Fibroblast of lung (primary cell): ENCODE measurements around the gene FAM120AOS. TPM values are rescaled to one million over a fixed set of nuclear protein-coding genes. Genes with fewer than 3 reads are reported as not detected.

Experiments
- DNase-seq, 2 donors: peaks; one replicate each; pipeline versions ENCODE4 v3.0.0 to v3.0.0-alpha.2; 2010; ENCODE audit warnings: low read depth in 2 of 2
- H2AFZ ChIP-seq: 2 replicates; pipeline ENCODE4 v1.5.1; 2012; ENCODE audit warnings: low read length, control low read depth, inconsistent platforms
- H3K27ac ChIP-seq: 2 replicates; pipeline ENCODE4 v1.5.1; 2011; ENCODE audit warnings: low read length, control low read depth; ENCODE audit not compliant: insufficient read depth
- H3K27me3 ChIP-seq: 2 replicates; pipeline ENCODE4 v1.5.1; 2011; ENCODE audit warnings: mild to moderate bottlenecking, low read length; ENCODE audit not compliant: control insufficient read depth, insufficient read depth
- H3K36me3 ChIP-seq: 2 replicates; pipeline ENCODE4 v1.5.1; 2011; ENCODE audit warnings: low read length; ENCODE audit not compliant: control insufficient read depth, insufficient read depth
- H3K4me1 ChIP-seq: 2 replicates; pipeline ENCODE4 v1.5.1; 2011; ENCODE audit warnings: low read length; ENCODE audit not compliant: control insufficient read depth, insufficient read depth; ENCODE audit errors: extremely low read depth
- H3K4me2 ChIP-seq: 2 replicates; pipeline ENCODE4 v1.5.1; 2011; ENCODE audit warnings: low read length, control low read depth; ENCODE audit not compliant: insufficient read depth; ENCODE audit errors: extremely low read depth
- H3K4me3 ChIP-seq, 4 experiments: fragments of 200-600 bp in 1 of 4; sonication (generic) in 1 of 4; replicated peaks in 1 of 4; 2 replicates each; pipeline ENCODE4 v1.5.1; 2011 to 2016; ENCODE audit warnings: low read length in 4 of 4, low read depth in 3 of 4, mild to moderate bottlenecking in 3 of 4, control low read depth in 2 of 4, inconsistent platforms in 1 of 4, mixed read lengths in 1 of 4; ENCODE audit not compliant: insufficient read depth in 1 of 4; ENCODE audit errors: control extremely low read depth in 1 of 4
- H3K79me2 ChIP-seq: 2 replicates; pipeline ENCODE4 v1.5.1; 2012; ENCODE audit warnings: mild to moderate bottlenecking, low read length, inconsistent platforms; ENCODE audit not compliant: control insufficient read depth, insufficient read depth
- H3K9ac ChIP-seq: 2 replicates; pipeline ENCODE4 v1.5.1; 2011; ENCODE audit warnings: mild to moderate bottlenecking, low read length, control low read depth; ENCODE audit not compliant: insufficient read depth
- H3K9me3 ChIP-seq: 2 replicates; pipeline ENCODE4 v1.5.1; 2012; ENCODE audit warnings: low read depth, low read length; ENCODE audit not compliant: control insufficient read depth, insufficient read depth
- H4K20me1 ChIP-seq: 2 replicates; pipeline ENCODE4 v1.5.1; 2011; ENCODE audit warnings: low read length; ENCODE audit not compliant: control insufficient read depth, insufficient read depth; ENCODE audit errors: extremely low read depth
- CTCF ChIP-seq, 2 donors: IDR thresholded peaks in 1 of 2; conservative IDR thresholded peaks in 1 of 2; 1 replicate in 1 of 2; 2 replicates in 1 of 2; pipeline ENCODE4 v1.5.1; 2011 to 2012; ENCODE audit warnings: low read length in 2 of 2, control low read depth in 1 of 2, inconsistent platforms in 1 of 2, low read depth in 1 of 2, mild to moderate bottlenecking in 1 of 2
- EZH2 ChIP-seq: IDR thresholded peaks from 2 replicates; pipeline ENCODE4 v1.5.1; 2012; ENCODE audit warnings: low read length, control low read depth, mild to moderate bottlenecking; ENCODE audit errors: missing control alignments
- polyA plus RNA-seq, 2 donors: library from polyadenylated mRNA; depleted of rRNA in 1 of 2; stranded (reverse) in 1 of 2; unstranded in 1 of 2; fragments of >200 nt; gene quantifications; 2 replicates each; pipeline ENCODE4 v1.2.1, GENCODE V29; 2011 to 2012; ENCODE audit warnings: missing spikeins in 1 of 2
- total RNA-seq: library from RNA; depleted of rRNA; stranded (reverse); fragments of >200 nt; gene quantifications from 2 replicates; pipeline ENCODE4 v1.2.1, GENCODE V29; 2014

Gene FAM120AOS
- total and polyA plus RNA-seq, 2 donors (not counting 1 experiment from before 2014, with no cell fraction given), result 38.8 to 44.1 TPM

- Histone ChIP-seq H3K9ac (no peak overlapping the region), H3K9me3 (no peaks in the 10 kb centered on the region), H3K4me2 (no peak overlapping the region), H3K27me3 (no peaks in the 10 kb centered on the region), H4K20me1 (no peaks in the 10 kb centered on the region), H3K79me2 (peaks cover 96% of the 10 kb centered on the region), H3K4me1 (peaks cover 5% of the 10 kb centered on the region), H3K27ac (no peak overlapping the region), H3K36me3 (no peaks in the 10 kb centered on the region), H3K4me3 (no peak overlapping the region), H2AFZ (no peak overlapping the region)
- no peak for DNase-seq
- no peak for TF ChIP-seq EZH2
- TF ChIP-seq CTCF (conservative IDR thresholded peaks at IDR 0.05 in 1 of 2, IDR thresholded peaks at IDR 0.05 in 1 of 2; ENCODE audit: low read depth in 1 of 2, low read length in 2 of 2), result no peak
These were observed 10.4 kb upstream of the FAM120AOS start for GRCh38 chr9:93463638-93464248.

- no peak overlapping the region for H3K4me2 ChIP-seq
- DNase-seq, result no peak
These were observed 8.4 kb upstream of the FAM120AOS start for GRCh38 chr9:93461821-93462220.

GRCh38 chr9:93461414-93461743 is 8.0 kb upstream of the FAM120AOS start:
- no peaks in the 10 kb centered on the region for H3K27me3 ChIP-seq
- H3K4me1 ChIP-seq, result peaks cover 2% of the 10 kb centered on the region
- no peaks in the 10 kb centered on the region for H3K36me3 ChIP-seq
- no peak overlapping the region for H3K4me2 ChIP-seq
- peaks cover 96% of the 10 kb centered on the region for H3K79me2 ChIP-seq
- no peak overlapping the region for H3K9ac ChIP-seq
- H2AFZ ChIP-seq, result no peak overlapping the region
- no peak overlapping the region for H3K4me3 ChIP-seq
- H3K27ac ChIP-seq, result no peak overlapping the region
- DNase-seq, result no peak
- H4K20me1 ChIP-seq, result peaks cover 2% of the 10 kb centered on the region
- TF ChIP-seq CTCF (conservative IDR thresholded peaks at IDR 0.05 in 1 of 2, IDR thresholded peaks at IDR 0.05 in 1 of 2; ENCODE audit: low read depth in 1 of 2, low read length in 2 of 2), result no peak
- no peak for TF ChIP-seq EZH2
- no peaks in the 10 kb centered on the region for H3K9me3 ChIP-seq

More at GRCh38 chr9:93461821-93462220, 8.4 kb upstream of the FAM120AOS start:
- H3K27me3 ChIP-seq, result no peaks in the 10 kb centered on the region
- peaks cover 2% of the 10 kb centered on the region for H3K4me1 ChIP-seq
- H4K20me1 ChIP-seq, result peaks cover 2% of the 10 kb centered on the region
- no peak for TF ChIP-seq EZH2
- H3K79me2 ChIP-seq, result peaks cover 96% of the 10 kb centered on the region
- H3K9ac ChIP-seq, result no peak overlapping the region
- no peaks in the 10 kb centered on the region for H3K36me3 ChIP-seq
- no peak overlapping the region for H3K4me3 ChIP-seq
- H3K9me3 ChIP-seq, result no peaks in the 10 kb centered on the region
- no peak overlapping the region for H3K27ac ChIP-seq
- no peak overlapping the region for H2AFZ ChIP-seq
